Progenitor cell of endocrine pancreas (in vitro differentiated cells): Measurements from ENCODE around the gene EZR. TPM values are rescaled to one million over a fixed set of nuclear protein-coding genes. Genes with fewer than 3 reads are reported as not detected.

Experiments used
- DNase-seq: peaks from one replicate; pipeline ENCODE4 v3.0.0; 2021; ENCODE audit warnings: low spot score; ENCODE audit not compliant: unreplicated experiment
- H3K27ac Mint-ChIP-seq: 2 replicates; pipeline ENCODE4 v1.8.0; 2021; ENCODE audit warnings: mild to moderate bottlenecking, moderate library complexity, mixed read lengths
- H3K27me3 Mint-ChIP-seq: 2 replicates; pipeline ENCODE4 v1.8.0; 2021; ENCODE audit warnings: mixed read lengths
- H3K36me3 Mint-ChIP-seq: 2 replicates; pipeline ENCODE4 v1.8.0; 2022; ENCODE audit warnings: mixed read lengths; ENCODE audit not compliant: insufficient read depth
- H3K4me1 Mint-ChIP-seq: 2 replicates; pipeline ENCODE4 v1.8.0; 2021; ENCODE audit warnings: low read depth, mixed read lengths
- H3K4me3 Mint-ChIP-seq: 2 replicates; pipeline ENCODE4 v1.8.0; 2021; ENCODE audit warnings: low read depth, mild to moderate bottlenecking, moderate library complexity, mixed read lengths
- H3K9me3 Mint-ChIP-seq: 2 replicates; pipeline ENCODE4 v1.8.0; 2021; ENCODE audit warnings: low read depth, mixed read lengths
- total RNA-seq: library from RNA; stranded (reverse); gene quantifications from 2 replicates; pipeline ENCODE4 v1.2.1, GENCODE V29; 2021
- TF ChIP-seq, protein P1 (sequence below): fragments of 200-600 bp; sonication (generic); IDR thresholded peaks from one replicate; pipeline ENCODE4 v1.5.0; 2021; ENCODE audit warnings: antibody characterized with exemption, mild to moderate bottlenecking; ENCODE audit not compliant: unreplicated experiment

Gene EZR
- total RNA-seq, 1 donor from 2014 or later = 258 TPM

DNA sequence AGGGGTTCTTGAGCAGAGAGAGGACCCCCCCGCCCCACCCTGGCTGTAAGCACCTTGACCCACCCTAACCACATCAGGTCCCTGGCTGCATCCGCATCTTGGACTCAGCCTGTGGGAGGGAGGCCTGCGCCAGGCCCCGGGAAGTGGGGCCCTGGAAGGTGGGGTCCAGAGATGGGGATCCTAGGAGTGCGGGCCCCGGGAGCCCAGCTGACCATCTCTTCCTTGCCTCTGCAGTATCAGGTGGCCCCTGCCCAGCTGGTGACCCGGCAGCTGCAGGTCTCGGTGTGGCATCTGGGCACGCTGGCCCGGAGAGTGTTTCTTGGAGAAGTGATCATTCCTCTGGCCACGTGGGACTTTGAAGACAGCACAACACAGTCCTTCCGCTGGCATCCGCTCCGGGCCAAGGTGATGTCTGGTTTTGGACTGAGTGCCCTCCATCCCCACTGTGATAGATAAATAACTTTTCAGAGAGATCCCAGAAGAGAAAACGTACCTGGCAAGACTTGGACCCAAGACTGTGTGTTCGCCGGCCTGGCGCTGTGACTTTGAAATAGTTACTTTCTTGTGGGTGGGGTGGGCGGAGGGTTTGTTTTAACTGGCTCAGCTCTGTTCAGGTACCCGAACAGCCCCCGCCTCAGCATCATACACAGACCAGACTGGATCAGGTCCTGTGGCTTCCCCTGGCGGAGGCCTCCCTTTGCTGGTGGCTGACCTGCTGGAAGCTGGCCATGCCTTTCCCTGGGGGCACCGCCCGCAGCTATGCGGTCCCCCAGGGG lies 62.0 kb downstream of the EZR start:
- H3K9me3 Mint-ChIP-seq = no peaks in the 10 kb centered on the region
- DNase-seq = no peak
- TF ChIP-seq, protein P1, sequence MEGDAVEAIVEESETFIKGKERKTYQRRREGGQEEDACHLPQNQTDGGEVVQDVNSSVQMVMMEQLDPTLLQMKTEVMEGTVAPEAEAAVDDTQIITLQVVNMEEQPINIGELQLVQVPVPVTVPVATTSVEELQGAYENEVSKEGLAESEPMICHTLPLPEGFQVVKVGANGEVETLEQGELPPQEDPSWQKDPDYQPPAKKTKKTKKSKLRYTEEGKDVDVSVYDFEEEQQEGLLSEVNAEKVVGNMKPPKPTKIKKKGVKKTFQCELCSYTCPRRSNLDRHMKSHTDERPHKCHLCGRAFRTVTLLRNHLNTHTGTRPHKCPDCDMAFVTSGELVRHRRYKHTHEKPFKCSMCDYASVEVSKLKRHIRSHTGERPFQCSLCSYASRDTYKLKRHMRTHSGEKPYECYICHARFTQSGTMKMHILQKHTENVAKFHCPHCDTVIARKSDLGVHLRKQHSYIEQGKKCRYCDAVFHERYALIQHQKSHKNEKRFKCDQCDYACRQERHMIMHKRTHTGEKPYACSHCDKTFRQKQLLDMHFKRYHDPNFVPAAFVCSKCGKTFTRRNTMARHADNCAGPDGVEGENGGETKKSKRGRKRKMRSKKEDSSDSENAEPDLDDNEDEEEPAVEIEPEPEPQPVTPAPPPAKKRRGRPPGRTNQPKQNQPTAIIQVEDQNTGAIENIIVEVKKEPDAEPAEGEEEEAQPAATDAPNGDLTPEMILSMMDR = no peak
- peaks cover 18% of the 10 kb centered on the region for H3K4me1 Mint-ChIP-seq
- no peaks in the 10 kb centered on the region for H3K36me3 Mint-ChIP-seq
- peaks cover 3% of the 10 kb centered on the region for H3K27me3 Mint-ChIP-seq
- H3K4me3 Mint-ChIP-seq = no peak overlapping the region
- H3K27ac Mint-ChIP-seq = no peak overlapping the region

DNA sequence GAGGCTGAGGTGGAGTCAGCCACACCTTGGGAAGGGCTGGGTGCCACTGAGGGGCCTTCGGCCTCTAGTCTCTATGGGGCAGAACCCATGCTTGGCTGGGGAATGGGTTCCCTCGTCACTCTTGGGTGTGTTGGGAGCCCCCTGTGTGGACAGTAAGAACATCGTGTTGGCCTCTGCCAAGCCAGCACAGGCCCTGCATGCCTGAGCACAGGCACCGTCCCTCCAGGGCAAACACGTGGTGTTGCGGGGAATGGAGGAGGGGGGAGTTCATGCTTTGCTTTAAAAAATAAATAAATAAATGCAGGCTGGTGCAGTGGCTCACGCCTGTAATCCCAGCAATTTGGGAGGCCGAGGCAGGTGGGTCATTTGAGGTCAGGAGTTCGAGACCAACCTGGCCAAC lies 63.0 kb downstream of the EZR start:
- H3K27ac Mint-ChIP-seq = no peak overlapping the region
- no peak for DNase-seq
- peaks cover 3% of the 10 kb centered on the region for H3K27me3 Mint-ChIP-seq
- peaks cover 22% of the 10 kb centered on the region for H3K4me1 Mint-ChIP-seq
- no peak overlapping the region for H3K4me3 Mint-ChIP-seq
- no peaks in the 10 kb centered on the region for H3K36me3 Mint-ChIP-seq
- TF ChIP-seq, protein P1 = no peak
- no peaks in the 10 kb centered on the region for H3K9me3 Mint-ChIP-seq

- Mint-ChIP-seq H3K36me3 (no peaks in the 10 kb centered on the region), H3K27me3 (peaks cover 3% of the 10 kb centered on the region), H3K4me3 (no peak overlapping the region), H3K4me1 (peaks cover 22% of the 10 kb centered on the region), H3K27ac (no peak overlapping the region), H3K9me3 (no peaks in the 10 kb centered on the region)
- no peak for DNase-seq
- TF ChIP-seq, protein P1 = no peak
These were observed 63.5 kb downstream of the EZR start for GRCh38 chr6:158755636-158756035.

DNA sequence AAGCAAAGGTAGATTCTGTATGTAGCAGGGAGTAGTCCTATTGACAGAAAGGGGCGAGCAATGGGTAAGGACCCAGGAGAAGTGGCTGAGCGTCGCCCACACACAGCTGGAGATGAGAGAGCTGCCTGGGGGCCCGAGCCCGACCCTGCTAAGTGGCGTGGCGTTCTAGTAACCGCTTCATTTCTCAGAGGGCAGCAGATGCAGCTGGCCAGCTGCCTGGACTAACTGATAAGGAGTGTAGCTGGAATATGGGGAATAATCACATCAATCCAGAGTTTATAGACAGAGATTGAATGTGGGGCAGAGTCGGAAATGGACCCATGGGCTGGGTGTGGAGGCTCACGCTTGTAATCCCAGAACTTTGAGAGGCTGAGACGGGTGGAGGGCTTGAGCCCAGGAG lies 64.4 kb downstream of the EZR start:
- TF ChIP-seq, protein P1 = no peak
- peaks cover 3% of the 10 kb centered on the region for H3K27me3 Mint-ChIP-seq
- no peaks in the 10 kb centered on the region for H3K9me3 Mint-ChIP-seq
- no peak overlapping the region for H3K4me3 Mint-ChIP-seq
- H3K27ac Mint-ChIP-seq = no peak overlapping the region
- DNase-seq = no peak
- H3K36me3 Mint-ChIP-seq = no peaks in the 10 kb centered on the region
- H3K4me1 Mint-ChIP-seq = peaks cover 22% of the 10 kb centered on the region

GRCh38 chr6:158753811-158754210 lies 65.4 kb downstream of the EZR start:
- H3K27me3 Mint-ChIP-seq = peaks cover 3% of the 10 kb centered on the region
- TF ChIP-seq, protein P1 = no peak

More at GRCh38 chr6:158753811-158754210, 65.4 kb downstream of the EZR start:
- H3K4me1 Mint-ChIP-seq = peaks cover 21% of the 10 kb centered on the region
- DNase-seq = no peak
- no peak overlapping the region for H3K4me3 Mint-ChIP-seq
- no peaks in the 10 kb centered on the region for H3K36me3 Mint-ChIP-seq
- H3K27ac Mint-ChIP-seq = no peak overlapping the region
- H3K9me3 Mint-ChIP-seq = no peaks in the 10 kb centered on the region
